HuH-7 (cell line): ENCODE measurements around the gene GYG1.

ENCODE experiments used
- DNase-seq: peaks from one replicate; pipeline ENCODE4 v3.0.0; 2011; ENCODE audit warnings: low spot score

GYG1 gene

DNA sequence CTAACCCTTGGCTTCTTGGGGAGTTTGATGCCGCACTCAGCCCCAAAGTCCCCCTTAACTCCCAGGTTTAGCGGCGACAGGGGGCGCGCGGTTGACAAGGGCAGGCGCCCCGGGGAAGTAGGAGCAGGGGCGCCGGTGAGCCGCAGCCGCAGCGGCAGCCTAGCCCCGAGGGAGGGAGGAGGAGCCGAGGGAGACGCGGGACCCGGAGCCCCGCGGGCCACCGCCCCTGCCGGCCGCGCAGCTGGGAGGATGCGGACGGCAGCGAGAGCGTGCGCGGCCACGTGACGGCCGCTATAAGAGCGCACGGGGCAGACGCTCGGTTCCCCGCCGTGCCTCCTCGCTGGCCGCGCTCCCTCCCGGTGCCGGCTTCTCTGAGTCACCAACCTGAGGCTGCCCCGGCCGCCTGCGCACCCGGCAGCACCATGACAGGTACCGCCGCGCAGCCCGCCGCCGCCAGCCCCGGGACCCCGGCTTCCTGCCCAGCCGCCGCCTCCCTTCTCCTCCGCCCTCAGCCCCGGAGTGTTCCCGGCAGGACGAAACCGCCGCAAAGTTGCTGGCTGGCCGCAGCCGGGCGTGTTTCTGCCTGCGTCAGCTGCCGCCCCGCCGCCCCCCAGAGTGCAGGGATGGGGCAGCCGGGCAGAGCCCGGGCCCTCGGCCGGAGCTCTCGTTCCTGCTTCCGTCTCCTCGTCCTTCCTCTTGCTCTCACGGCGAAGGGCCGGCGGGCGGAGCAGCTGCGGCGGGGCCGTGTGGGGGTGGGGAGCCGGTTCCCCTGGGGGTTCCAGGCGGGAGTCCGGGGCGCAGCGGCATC, at the start of gene GYG1:
Gene GYG1 (plus strand): TSS at position 322 of the 808 bp plus-strand sequence. CDS start 101 bp downstream, at position 423.
- peak; percentile 83 for DNase-seq

- peak; percentile 55 for DNase-seq
Measured at GRCh38 chr3:148943506-148944205, 47.7 kb upstream of the GYG1 start.

- DNase-seq = no peak
Measured at GRCh38 chr3:148945116-148945515, 46.2 kb upstream of the GYG1 start.

- no peak for DNase-seq
Measured at GRCh38 chr3:148948913-148949657, 42.3 kb upstream of the GYG1 start.

DNA sequence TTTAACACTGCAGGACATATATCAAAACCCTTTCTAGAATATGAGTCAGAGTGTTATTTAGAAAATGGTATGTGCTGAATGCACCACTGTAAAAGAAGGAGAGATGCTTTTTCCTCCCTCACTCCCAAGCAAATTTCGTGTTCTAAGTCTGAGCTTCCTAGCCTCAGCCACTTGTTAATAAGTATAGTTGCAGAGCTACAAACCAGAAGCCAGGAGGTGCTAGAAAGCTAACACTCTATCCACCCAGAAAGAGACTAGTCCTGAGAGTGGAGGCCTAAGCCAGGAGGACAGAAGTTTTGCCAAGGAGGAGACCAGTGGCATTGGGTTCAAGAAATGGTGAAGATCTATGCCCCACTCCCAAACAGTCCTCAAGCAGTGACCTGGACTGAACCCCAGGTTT, 40.5 kb upstream of the GYG1 start:
- no peak for DNase-seq

GRCh38 chr3:148951599-148952361, 39.6 kb upstream of the GYG1 start:
- DNase-seq = no peak

DNA sequence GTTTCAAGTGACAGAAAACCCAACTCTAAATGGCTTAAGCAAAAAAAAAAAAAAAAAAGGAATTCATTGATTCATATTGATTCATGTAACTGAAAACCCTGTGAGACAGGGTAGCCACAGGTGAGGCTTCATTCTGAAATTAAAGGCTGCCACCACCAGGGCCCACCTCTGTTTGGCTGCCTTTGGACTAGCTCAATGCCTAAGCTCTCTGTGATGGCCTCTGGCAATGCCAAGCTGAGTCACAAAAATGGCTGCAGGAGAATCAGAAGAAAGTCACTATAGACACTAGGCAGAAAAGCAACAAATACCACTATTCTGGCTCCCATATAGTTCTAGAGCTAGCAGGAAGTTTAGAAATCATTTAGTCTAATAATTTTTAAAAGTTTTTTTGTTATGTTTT, 38.2 kb upstream of the GYG1 start:
- no peak for DNase-seq

DNA sequence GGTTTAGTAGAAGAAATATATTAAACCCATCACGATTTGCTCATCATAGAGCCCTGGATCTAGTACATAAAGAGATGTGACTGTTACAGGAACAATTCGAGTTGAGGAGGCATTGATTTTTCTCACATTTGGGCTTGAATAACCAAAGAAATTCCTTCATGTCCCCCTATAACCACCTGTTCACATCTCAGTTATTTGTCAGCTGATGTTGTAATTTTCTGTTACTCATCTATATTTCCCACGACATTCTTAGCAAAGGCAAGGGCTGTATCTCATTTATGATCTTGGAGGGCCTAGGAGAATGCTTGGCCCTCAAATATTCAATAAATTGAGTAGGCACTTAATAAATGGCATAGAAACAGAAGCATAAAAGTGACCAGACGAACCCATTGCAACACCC, 36.4 kb upstream of the GYG1 start:
- no peak for DNase-seq

GRCh38 chr3:148955544-148956346, 35.6 kb upstream of the GYG1 start:
- DNase-seq = no peak

GRCh38 chr3:148957586-148957985, 33.8 kb upstream of the GYG1 start:
- peak; percentile 12 for DNase-seq

DNA sequence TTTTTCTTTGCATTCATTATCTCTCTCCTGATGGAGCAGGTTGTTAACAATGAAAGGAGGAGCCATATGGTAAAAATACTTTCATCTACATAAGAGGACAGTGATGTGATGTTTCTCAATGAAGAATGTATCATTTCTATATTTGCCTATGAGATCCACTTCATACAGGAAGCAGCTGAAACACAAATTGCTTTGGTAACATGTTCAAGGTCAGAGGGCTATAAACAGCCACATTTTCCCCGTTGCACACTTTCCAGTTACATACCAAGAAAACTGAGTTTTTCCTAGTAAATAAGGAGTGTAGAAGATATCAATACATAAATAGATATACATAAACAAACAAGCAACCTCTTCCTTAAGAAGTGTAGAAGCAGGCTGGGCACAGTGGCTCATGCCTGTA, 32.6 kb upstream of the GYG1 start:
- DNase-seq = no peak

DNA sequence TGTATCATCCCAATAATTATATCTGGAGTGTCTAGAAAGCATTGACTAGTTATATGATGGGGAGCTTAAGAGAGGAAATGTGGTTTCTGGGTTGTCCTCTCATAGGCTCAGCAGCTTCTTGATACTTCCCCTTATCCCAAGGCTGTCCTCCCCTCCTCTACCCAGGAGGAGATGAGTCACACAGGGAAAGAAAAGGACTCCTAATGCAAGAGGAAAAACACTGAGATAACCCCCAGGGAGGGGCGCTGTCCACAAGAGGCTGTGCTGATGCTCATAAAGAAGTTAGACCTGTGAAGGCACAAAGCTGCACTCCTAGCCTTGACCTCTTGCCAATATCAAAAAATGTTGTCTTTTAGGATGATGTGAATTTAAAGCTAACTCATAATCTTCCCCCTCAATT, 28.8 kb upstream of the GYG1 start:
- DNase-seq = peak; percentile 28

- DNase-seq = no peak
Measured at GRCh38 chr3:148964809-148965208, 26.5 kb upstream of the GYG1 start.

DNA sequence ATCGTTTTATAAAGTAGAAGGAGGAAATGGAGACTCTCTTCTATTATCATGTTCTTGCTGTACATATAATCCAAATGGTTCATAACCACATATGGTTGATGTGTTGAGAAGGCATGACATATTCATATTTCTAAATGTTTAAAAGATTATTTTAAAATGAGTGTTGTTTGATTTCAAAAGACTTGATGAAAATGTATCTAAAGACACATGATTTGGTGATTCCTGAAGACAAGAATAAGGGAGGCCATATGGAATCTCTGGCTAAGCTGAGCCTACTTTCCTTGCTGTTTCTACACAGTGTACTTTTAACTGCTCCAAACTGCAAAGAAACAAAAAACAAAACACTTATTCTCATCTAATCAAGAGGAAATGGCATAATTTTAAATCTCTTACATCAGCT, 23.0 kb upstream of the GYG1 start:
- DNase-seq = no peak

DNA sequence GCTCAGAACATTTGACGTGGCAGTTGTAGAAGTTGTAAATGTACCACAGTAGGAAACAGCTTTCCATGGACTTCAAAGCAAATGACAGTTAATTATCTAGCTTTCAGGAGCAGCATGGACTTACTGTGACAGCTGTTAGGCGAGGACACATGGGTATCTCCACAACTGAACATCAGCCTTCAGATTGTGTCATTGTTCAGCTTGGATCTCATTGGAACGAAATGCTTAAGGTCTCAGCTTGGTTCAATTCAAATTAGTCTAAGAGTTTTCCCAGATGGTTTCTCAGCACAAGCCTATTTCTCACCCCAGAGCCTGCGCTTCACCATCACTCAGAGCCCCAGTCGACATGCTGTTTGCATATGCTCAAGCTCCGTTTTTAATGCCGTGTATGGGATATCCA, 21.1 kb upstream of the GYG1 start:
- DNase-seq = no peak

GRCh38 chr3:148971401-148972163, 19.8 kb upstream of the GYG1 start:
- DNase-seq = no peak

- no peak for DNase-seq
Measured at GRCh38 chr3:148974726-148975125, 16.6 kb upstream of the GYG1 start.

GRCh38 chr3:148975248-148975647, 16.1 kb upstream of the GYG1 start:
- no peak for DNase-seq

- DNase-seq = no peak
Measured at GRCh38 chr3:148975696-148976095, 15.6 kb upstream of the GYG1 start.

GRCh38 chr3:148981273-148981672, 10.1 kb upstream of the GYG1 start:
- no peak for DNase-seq
